Smooth muscle cell (in vitro differentiated cells): Measurements from ENCODE around the gene STRIP2. TPM values are rescaled to one million over a fixed set of nuclear protein-coding genes. Genes with fewer than 3 reads are reported as not detected.

Source experiments
- DNase-seq: peaks from one replicate; lab custom pipeline; 2025; ENCODE audit not compliant: unreplicated experiment; lab: John Stamatoyannopoulos, UW
- H2AFZ ChIP-seq: fragments of 200-600 bp; sonication (generic); 2 replicates; pipeline ENCODE4 v1.6.0; 2016; ENCODE audit warnings: antibody characterized with exemption, low read depth, mild to moderate bottlenecking
- H3F3A ChIP-seq: fragments of 200-600 bp; sonication (generic); 2 replicates; pipeline ENCODE4 v1.6.0; 2017; ENCODE audit warnings: antibody characterized with exemption, low read depth
- H3K27ac ChIP-seq: fragments of 200-600 bp; sonication (generic); 2 replicates; pipeline ENCODE4 v1.5.1; 2016; ENCODE audit warnings: low read depth, mild to moderate bottlenecking
- H3K27me3 ChIP-seq: fragments of 200-600 bp; sonication (generic); 2 replicates; pipeline ENCODE4 v1.6.1; 2016; ENCODE audit warnings: low read depth, mild to moderate bottlenecking
- H3K36me3 ChIP-seq: fragments of 200-600 bp; sonication (generic); 2 replicates; pipeline ENCODE4 v1.5.1; 2016; ENCODE audit warnings: low read depth
- H3K4me1 ChIP-seq: fragments of 200-600 bp; sonication (generic); 2 replicates; pipeline ENCODE4 v1.5.1; 2016; ENCODE audit warnings: low read depth
- H3K4me2 ChIP-seq: fragments of 200-600 bp; sonication (generic); 2 replicates; pipeline ENCODE4 v1.6.0; 2016; ENCODE audit warnings: mild to moderate bottlenecking
- H3K4me3 ChIP-seq: fragments of 200-600 bp; sonication (generic); 2 replicates; pipeline ENCODE4 v1.5.1; 2016; ENCODE audit warnings: mild to moderate bottlenecking
- H3K79me2 ChIP-seq: fragments of 200-600 bp; sonication (generic); 2 replicates; pipeline ENCODE4 v1.6.0; 2016; ENCODE audit warnings: low read depth, mild to moderate bottlenecking
- H3K9ac ChIP-seq: fragments of 200-600 bp; sonication (generic); 2 replicates; pipeline ENCODE4 v1.6.0; 2016; ENCODE audit warnings: low read depth
- H3K9me3 ChIP-seq: fragments of 200-600 bp; sonication (generic); replicated peaks from 2 replicates; pipeline ENCODE4 v1.5.1; 2016; ENCODE audit warnings: low read depth
- H4K20me1 ChIP-seq: fragments of 200-600 bp; sonication (generic); 2 replicates; pipeline ENCODE4 v1.6.0; 2016; ENCODE audit warnings: low read depth
- WGBS: methylation state at CpG from one replicate; pipeline ENCODE4 v1.1.7; 2016; ENCODE audit warnings: low lambda C conversion rate; 5-methylcytosine and 5-hydroxymethylcytosine counted together
- polyA plus RNA-seq: library from polyadenylated mRNA; unstranded; fragments of >200 nt; fragmentation: Nextera tagmentation; extraction: Ambion mirVana; gene quantifications from 2 replicates; pipeline ENCODE4 v1.2.1, GENCODE V29; 2016
- total RNA-seq: library from RNA; depleted of rRNA; stranded (reverse); fragments of >200 nt; gene quantifications from 2 replicates; pipeline ENCODE4 v1.2.3, GENCODE V29; 2014
- TF ChIP-seq, protein P1 (sequence below): fragments of 200-600 bp; sonication (generic); IDR thresholded peaks from 2 replicates; pipeline ENCODE4 v1.5.1; 2017; ENCODE audit warnings: borderline replicate concordance, mild to moderate bottlenecking, antibody characterized with exemption; ENCODE audit not compliant: insufficient read depth, poor library complexity, severe bottlenecking

Gene STRIP2
- total and polyA plus RNA-seq, 2 experiments from 2014 or later, result 0.39 to 6.9 TPM

DNA sequence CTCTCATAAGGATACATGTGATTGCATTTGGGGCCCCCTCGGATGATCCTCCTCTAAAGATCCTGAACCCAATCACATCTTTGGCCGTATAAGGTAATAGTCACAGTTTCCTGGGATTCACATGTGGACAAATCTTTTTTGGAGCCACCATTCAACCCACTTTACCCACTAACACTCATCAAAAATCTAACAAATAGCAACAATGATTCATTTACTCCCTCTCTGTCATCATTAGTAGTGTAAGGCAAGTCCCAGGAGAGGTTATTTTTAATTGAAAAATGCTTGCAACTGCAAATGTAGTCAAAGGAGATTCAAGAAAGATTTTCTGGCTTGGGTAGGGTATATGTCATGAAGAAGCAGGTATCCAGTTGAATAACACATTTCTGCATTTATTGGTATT is 58.2 kb downstream of the STRIP2 start:
- H3K4me2 ChIP-seq, result no peak overlapping the region
- no peaks in the 10 kb centered on the region for H3K36me3 ChIP-seq
- no peak overlapping the region for H3K4me3 ChIP-seq
- no peaks in the 10 kb centered on the region for H3K27me3 ChIP-seq
- no peaks in the 10 kb centered on the region for H4K20me1 ChIP-seq
- H3K9ac ChIP-seq, result no peak overlapping the region
- DNase-seq, result no peak
- TF ChIP-seq, protein P1, sequence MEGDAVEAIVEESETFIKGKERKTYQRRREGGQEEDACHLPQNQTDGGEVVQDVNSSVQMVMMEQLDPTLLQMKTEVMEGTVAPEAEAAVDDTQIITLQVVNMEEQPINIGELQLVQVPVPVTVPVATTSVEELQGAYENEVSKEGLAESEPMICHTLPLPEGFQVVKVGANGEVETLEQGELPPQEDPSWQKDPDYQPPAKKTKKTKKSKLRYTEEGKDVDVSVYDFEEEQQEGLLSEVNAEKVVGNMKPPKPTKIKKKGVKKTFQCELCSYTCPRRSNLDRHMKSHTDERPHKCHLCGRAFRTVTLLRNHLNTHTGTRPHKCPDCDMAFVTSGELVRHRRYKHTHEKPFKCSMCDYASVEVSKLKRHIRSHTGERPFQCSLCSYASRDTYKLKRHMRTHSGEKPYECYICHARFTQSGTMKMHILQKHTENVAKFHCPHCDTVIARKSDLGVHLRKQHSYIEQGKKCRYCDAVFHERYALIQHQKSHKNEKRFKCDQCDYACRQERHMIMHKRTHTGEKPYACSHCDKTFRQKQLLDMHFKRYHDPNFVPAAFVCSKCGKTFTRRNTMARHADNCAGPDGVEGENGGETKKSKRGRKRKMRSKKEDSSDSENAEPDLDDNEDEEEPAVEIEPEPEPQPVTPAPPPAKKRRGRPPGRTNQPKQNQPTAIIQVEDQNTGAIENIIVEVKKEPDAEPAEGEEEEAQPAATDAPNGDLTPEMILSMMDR, result no peak
- H3K9me3 ChIP-seq, result no peaks in the 10 kb centered on the region
- no peaks in the 10 kb centered on the region for H3K4me1 ChIP-seq
- no peak overlapping the region for H2AFZ ChIP-seq
- 91% methylated on average over 2 of the region's 2 CpGs for WGBS
- H3F3A ChIP-seq, result no peaks in the 10 kb centered on the region
- H3K27ac ChIP-seq, result no peak overlapping the region
- H3K79me2 ChIP-seq, result no peaks in the 10 kb centered on the region

DNA sequence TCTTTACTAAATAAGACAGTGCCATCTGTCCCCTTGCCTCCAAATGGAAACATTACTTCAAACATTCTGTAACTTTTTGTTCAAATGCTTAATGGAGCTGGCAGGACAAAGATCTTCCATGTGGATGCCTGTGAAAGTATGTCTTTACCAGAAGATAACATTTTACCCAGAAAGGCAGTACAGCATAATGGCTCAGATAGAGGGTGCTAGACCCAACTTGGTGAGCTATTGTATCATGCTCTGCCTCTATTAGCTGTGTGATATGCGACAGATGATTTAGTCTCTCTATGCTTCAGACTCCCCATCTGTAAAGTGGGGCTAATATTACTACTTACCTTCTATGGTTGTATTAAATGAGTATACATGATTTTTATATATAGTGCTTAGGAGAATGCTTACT is 59.3 kb downstream of the STRIP2 start:
- H3K27me3 ChIP-seq, result no peaks in the 10 kb centered on the region
- H3K9me3 ChIP-seq, result no peaks in the 10 kb centered on the region
- H4K20me1 ChIP-seq, result no peaks in the 10 kb centered on the region
- WGBS, result 97% methylated on average over 1 of the region's 1 CpG
- H3K9ac ChIP-seq, result peak overlapping the region; percentile 86
- H3K27ac ChIP-seq, result peak overlapping the region; percentile 72
- no peaks in the 10 kb centered on the region for H3K79me2 ChIP-seq
- TF ChIP-seq, protein P1, result no peak
- H3K4me2 ChIP-seq, result peak overlapping the region; percentile 44
- H3F3A ChIP-seq, result no peaks in the 10 kb centered on the region
- H2AFZ ChIP-seq, result no peak overlapping the region
- no peaks in the 10 kb centered on the region for H3K4me1 ChIP-seq
- H3K36me3 ChIP-seq, result no peaks in the 10 kb centered on the region
- no peak for DNase-seq
- H3K4me3 ChIP-seq, result no peak overlapping the region

DNA sequence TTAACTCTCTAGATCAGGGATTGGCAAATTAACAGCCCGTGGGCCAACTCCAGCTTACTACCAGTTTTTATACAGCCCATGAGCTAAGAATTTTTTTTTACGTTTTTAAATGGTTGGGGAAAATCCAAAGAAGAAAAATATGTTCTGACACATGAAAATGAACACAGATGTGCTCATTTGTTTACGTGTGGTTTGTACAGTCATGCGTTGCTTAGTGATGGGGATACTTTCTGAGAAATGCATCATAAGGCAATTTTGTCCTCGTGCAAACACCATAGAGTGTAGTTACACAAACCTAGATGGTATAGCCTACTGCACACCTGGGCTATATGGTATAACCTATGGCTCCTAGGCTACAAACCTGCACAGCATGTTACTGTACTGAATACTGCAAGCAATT is 59.8 kb downstream of the STRIP2 start:
- no peaks in the 10 kb centered on the region for H3K36me3 ChIP-seq
- peak overlapping the region; percentile 72 for H3K27ac ChIP-seq
- H3K9me3 ChIP-seq, result no peaks in the 10 kb centered on the region
- peak overlapping the region; percentile 44 for H3K4me2 ChIP-seq
- H3K4me1 ChIP-seq, result no peaks in the 10 kb centered on the region
- no peak for DNase-seq
- 51% methylated on average over 5 of the region's 5 CpGs for WGBS
- peak overlapping the region; percentile 86 for H3K9ac ChIP-seq
- no peaks in the 10 kb centered on the region for H4K20me1 ChIP-seq
- no peaks in the 10 kb centered on the region for H3F3A ChIP-seq
- H3K4me3 ChIP-seq, result no peak overlapping the region
- H2AFZ ChIP-seq, result no peak overlapping the region
- TF ChIP-seq, protein P1, result no peak
- no peaks in the 10 kb centered on the region for H3K27me3 ChIP-seq
- H3K79me2 ChIP-seq, result no peaks in the 10 kb centered on the region

DNA sequence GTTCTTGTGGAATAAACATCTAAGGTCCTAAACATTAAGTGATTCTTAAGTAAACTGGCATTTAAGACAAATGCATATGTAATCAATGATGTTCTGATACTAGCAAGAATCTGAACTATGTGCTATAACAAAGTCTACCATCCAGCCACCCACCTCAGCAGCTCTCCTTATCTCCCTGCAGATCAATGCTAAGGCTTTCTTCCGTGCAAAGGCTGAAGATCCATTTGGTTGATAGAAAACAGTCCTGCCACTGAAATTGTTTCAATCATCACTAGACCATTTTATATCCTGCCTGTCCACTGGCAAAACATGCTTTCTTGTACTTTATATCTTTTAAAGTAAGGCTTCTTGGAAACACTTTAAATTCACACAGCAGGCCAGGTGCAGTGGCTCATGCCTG is 61.8 kb downstream of the STRIP2 start:
- WGBS, result 10% methylated on average over 1 of the region's 1 CpG
- no peak overlapping the region for H2AFZ ChIP-seq
- no peak overlapping the region for H3K4me3 ChIP-seq
- no peak overlapping the region for H3K4me2 ChIP-seq
- H3F3A ChIP-seq, result no peaks in the 10 kb centered on the region
- H3K4me1 ChIP-seq, result no peaks in the 10 kb centered on the region
- H3K27me3 ChIP-seq, result peaks cover 3% of the 10 kb centered on the region
- no peaks in the 10 kb centered on the region for H3K9me3 ChIP-seq
- no peak for DNase-seq
- H3K36me3 ChIP-seq, result no peaks in the 10 kb centered on the region
- H3K79me2 ChIP-seq, result no peaks in the 10 kb centered on the region
- no peak overlapping the region for H3K9ac ChIP-seq
- TF ChIP-seq, protein P1, result no peak
- H4K20me1 ChIP-seq, result no peaks in the 10 kb centered on the region
- no peak overlapping the region for H3K27ac ChIP-seq
